ENCODE measurements around the gene SHC1. TPM values are rescaled to one million over a fixed set of nuclear protein-coding genes. Genes with fewer than 3 reads are reported as not detected.

Gene SHC1
- total RNA-seq, 1 experiment from 2014 or later: 885 TPM

DNA sequence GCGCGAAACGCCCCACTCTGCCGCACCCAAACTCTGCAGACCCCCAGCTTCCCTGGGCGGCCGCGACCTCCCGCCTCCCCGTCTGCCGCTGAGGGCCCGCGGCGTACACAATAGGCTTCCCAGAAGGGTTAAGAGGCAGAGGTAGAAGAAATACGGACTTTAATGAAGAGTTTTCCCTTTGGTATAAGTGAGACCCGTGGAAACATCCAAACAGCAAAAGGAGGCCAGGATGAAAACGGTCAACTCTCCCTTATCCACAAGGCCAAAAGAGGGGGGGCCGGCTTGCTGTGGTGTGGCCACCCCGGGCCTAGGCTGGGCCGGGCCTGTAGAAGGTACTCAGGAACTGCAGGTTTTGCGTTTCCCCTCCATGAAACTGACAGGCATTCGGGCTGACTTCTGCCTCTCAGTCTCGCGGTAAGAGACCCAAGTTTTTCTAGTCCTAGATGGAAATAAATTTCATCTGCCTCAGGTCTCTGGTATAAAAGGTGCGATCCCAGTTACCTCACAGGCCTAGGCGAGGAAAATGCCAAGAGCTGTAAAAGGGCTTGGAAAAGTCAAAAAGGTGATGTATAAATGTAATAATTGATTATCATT, 8.3 kb downstream of the SHC1 start:
- intact Hi-C loops (cut with micrococcal nuclease): loop anchor here (1.0 to 2.0 kb wide), 3 partner anchors 10 to 89 kb away; partner anchors contain the start of gene ADAM15
- Mint-ChIP-seq H3K36me3 (ENCODE audit: insufficient read depth, unreplicated experiment) (peaks cover 76% of the 10 kb centered on the region), H3K27me3 (ENCODE audit: insufficient read depth, unreplicated experiment) (no peaks in the 10 kb centered on the region), H3K4me1 (ENCODE audit: insufficient read depth, unreplicated experiment) (peaks cover 36% of the 10 kb centered on the region), H3K4me3 (ENCODE audit: unreplicated experiment) (peak overlapping the region; percentile 73), H3K27ac (ENCODE audit: low read depth, unreplicated experiment) (peak overlapping the region; percentile 33), H3K9me3 (ENCODE audit: unreplicated experiment) (no peaks in the 10 kb centered on the region)
- CTCF ChIA-PET: interaction anchor here (0.6 to 3.0 kb wide), 16 partner anchors 9 to 374 kb away, joined by 3 to 34 read pairs (median 4); partner anchors contain the start of genes ADAM15, SHC1 and ZBTB7B
- POLR2A ChIA-PET: interaction anchor here (0.7 to 39.6 kb wide), 18 partner anchors 26 to 741 kb away, joined by 3 to 1917 read pairs (median 4); partner anchors contain the start of genes ADAM15, CKS1B, FLAD1 and LENEP
- TSS peak; percentile 67 for BruUV-seq (replicated peaks)
- peak; percentile 46 for DNase-seq (ENCODE audit: unreplicated experiment)
- TF ChIP-seq, protein P1, sequence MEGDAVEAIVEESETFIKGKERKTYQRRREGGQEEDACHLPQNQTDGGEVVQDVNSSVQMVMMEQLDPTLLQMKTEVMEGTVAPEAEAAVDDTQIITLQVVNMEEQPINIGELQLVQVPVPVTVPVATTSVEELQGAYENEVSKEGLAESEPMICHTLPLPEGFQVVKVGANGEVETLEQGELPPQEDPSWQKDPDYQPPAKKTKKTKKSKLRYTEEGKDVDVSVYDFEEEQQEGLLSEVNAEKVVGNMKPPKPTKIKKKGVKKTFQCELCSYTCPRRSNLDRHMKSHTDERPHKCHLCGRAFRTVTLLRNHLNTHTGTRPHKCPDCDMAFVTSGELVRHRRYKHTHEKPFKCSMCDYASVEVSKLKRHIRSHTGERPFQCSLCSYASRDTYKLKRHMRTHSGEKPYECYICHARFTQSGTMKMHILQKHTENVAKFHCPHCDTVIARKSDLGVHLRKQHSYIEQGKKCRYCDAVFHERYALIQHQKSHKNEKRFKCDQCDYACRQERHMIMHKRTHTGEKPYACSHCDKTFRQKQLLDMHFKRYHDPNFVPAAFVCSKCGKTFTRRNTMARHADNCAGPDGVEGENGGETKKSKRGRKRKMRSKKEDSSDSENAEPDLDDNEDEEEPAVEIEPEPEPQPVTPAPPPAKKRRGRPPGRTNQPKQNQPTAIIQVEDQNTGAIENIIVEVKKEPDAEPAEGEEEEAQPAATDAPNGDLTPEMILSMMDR (IDR thresholded peaks at IDR 0.05; ENCODE audit: unreplicated experiment): no peak

DNA sequence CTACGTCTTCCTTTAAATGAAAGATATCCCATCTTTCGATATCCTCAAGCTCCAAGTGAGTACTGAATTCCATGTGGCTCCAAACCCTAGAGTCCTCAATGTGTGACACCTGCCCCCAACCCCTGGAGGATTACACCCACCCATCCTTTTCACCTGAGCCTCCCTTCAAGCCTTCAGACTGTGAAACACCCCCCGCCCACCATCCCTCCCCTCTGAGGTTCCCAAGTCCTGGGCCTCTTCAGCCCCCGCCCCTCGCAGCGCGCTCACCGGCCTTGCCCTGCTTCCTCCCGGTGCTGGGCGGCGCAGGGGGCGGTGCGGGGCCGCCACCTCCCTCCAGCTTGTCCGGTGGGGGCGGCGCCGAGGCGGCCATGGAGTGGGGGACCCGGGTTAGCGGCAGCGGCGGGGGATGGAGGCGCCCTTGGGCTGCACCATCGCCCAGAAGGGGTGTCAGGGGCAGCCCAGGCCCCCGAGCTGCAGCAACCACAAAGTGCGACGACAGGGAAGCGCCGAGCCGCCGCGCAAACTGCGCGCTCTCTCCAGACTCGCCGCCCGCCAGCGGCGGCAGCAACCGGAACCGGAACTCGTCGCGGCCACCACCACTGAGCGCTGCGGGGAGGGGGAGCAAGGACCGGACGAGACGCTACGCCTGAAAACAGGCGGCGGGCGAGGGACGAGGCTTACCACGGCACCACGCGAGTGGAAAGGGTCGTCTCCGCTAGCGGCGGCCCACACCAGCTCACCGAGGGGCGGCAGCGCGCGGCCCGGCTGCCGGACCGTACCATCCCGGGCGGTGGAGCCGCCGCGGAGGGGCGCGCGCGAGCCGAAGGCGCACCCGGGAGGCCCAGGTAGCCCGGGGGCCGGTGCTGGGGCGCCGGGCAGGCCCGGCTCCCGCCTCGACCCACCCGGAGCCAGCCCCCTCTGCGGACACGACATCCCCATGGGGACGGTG, 9.1 kb downstream of the SHC1 start, which contains the start of gene PYGO2:
Gene PYGO2 (minus strand): TSS at position 576 of the 949 bp plus-strand sequence. CDS start 206 bp downstream, at position 370.
- ChIA-PET POLR2A (interaction anchor here (0.6 to 39.6 kb wide), 27 partner anchors 10 to 740 kb away, joined by 3 to 1917 read pairs (median 4); partner anchors contain the start of genes ADAM15, CKS1B, FLAD1 and KRTCAP2), CTCF (interaction anchor here (0.6 to 3.0 kb wide), 30 partner anchors 8 to 357 kb away, joined by 3 to 34 read pairs (median 4); partner anchors contain the start of genes ADAM15, FLAD1, SHC1 and ZBTB7B)
- TF ChIP-seq, protein P1 (IDR thresholded peaks at IDR 0.05; ENCODE audit: unreplicated experiment): peak; percentile 81
- H3K36me3 Mint-ChIP-seq (ENCODE audit: insufficient read depth, unreplicated experiment): peaks cover 69% of the 10 kb centered on the region
- peak; percentile 85 for DNase-seq (ENCODE audit: unreplicated experiment)
- no TSS peak for BruUV-seq (replicated peaks)
- intact Hi-C loops (cut with micrococcal nuclease): loop anchor here (1.0 to 2.0 kb wide), 3 partner anchors 11 to 89 kb away; partner anchors contain the start of gene ADAM15
- no peaks in the 10 kb centered on the region for H3K27me3 Mint-ChIP-seq (ENCODE audit: insufficient read depth, unreplicated experiment)
- peak within 1 kb of the TSS; percentile 33 for H3K27ac Mint-ChIP-seq (ENCODE audit: low read depth, unreplicated experiment)
- H3K4me1 Mint-ChIP-seq (ENCODE audit: insufficient read depth, unreplicated experiment): peaks cover 41% of the 10 kb centered on the region
- H3K9me3 Mint-ChIP-seq (ENCODE audit: unreplicated experiment): no peaks in the 10 kb centered on the region
- peak within 1 kb of the TSS; percentile 73 for H3K4me3 Mint-ChIP-seq (ENCODE audit: unreplicated experiment)

DNA sequence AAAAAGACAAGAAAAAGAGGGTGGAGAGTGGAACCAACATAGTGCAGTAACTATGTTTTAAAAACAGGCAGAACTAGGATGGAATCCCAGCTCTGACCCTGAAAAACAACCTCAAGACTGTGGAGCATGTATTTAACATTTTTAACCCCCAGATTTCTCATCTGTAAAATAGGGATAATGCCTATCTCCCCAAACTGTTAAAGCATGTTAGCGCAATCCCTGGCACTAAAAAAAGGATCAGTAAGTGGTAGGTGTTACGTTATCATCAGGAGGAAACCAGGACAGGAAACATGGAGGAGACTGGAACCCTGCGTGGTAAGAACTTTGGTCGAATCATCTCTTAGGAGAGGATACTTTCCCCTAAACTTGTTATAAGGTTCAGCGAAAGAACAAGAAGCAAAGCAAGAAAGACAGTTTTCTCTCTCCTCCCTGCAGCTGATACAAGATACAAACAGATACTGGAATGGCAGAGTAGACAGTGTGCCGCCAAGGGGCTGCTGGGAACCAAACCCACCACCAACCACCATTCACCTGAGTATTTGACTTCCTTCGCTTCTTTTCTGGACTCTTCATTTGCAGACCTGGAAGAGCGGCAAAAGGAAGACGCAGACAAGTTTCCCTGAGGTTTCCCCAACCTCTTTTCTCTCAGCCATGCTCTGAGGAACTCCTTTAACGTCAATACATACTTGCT, 10.0 kb downstream of the SHC1 start:
- Mint-ChIP-seq H3K9me3 (ENCODE audit: unreplicated experiment) (no peaks in the 10 kb centered on the region), H3K27me3 (ENCODE audit: insufficient read depth, unreplicated experiment) (no peaks in the 10 kb centered on the region), H3K4me3 (ENCODE audit: unreplicated experiment) (peak overlapping the region; percentile 73), H3K36me3 (ENCODE audit: insufficient read depth, unreplicated experiment) (peaks cover 60% of the 10 kb centered on the region), H3K27ac (ENCODE audit: low read depth, unreplicated experiment) (peak overlapping the region; percentile 33), H3K4me1 (ENCODE audit: insufficient read depth, unreplicated experiment) (peaks cover 47% of the 10 kb centered on the region)
- TF ChIP-seq, protein P1 (IDR thresholded peaks at IDR 0.05; ENCODE audit: unreplicated experiment): no peak
- BruUV-seq (replicated peaks): no TSS peak
- no peak for DNase-seq (ENCODE audit: unreplicated experiment)
- ChIA-PET CTCF (interaction anchor here (0.6 to 3.0 kb wide), 19 partner anchors 9 to 148 kb away, joined by 3 to 34 read pairs (median 4); partner anchors contain the start of gene SHC1), POLR2A (interaction anchor here (0.7 to 39.6 kb wide), 17 partner anchors 9 to 739 kb away, joined by 3 to 1917 read pairs (median 6); partner anchors contain the start of genes ADAM15, CKS1B, FLAD1 and KRTCAP2)
- intact Hi-C loops (cut with micrococcal nuclease): no loop called here
